GM19238 (cell line): Measurements from ENCODE around the gene CLSTN2.

Experiments used
- DNase-seq: peaks from one replicate; pipeline ENCODE4 v3.0.0; 2011; ENCODE audit warnings: low spot score; ENCODE audit not compliant: insufficient read length

The CLSTN2 gene

GRCh38 chr3:139941580-139941979, 6.6 kb downstream of the CLSTN2 start:
- no peak for DNase-seq

- no peak for DNase-seq
Measured at GRCh38 chr3:139944256-139944910, 9.4 kb downstream of the CLSTN2 start.

GRCh38 chr3:139945386-139945785, 10.4 kb downstream of the CLSTN2 start:
- DNase-seq, result no peak

DNA sequence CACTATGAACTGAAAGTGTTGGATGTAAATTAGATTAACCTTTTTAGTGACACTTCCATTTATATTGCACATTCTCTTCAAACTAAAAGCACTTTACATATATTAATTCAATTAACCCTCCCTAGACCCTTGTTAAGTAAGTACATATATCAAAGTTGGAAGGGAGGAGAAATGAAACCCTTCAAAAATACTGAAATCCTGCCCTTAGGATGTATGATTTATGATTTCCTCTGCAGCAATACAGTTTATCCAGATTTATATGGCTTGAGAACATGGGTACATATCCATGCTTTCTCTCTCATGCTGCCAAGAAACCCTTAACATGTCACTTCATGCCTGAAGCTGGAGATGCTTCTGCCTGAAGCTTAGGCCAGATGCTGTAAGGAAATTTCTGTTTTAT, 11.0 kb downstream of the CLSTN2 start:
- no peak for DNase-seq

DNA sequence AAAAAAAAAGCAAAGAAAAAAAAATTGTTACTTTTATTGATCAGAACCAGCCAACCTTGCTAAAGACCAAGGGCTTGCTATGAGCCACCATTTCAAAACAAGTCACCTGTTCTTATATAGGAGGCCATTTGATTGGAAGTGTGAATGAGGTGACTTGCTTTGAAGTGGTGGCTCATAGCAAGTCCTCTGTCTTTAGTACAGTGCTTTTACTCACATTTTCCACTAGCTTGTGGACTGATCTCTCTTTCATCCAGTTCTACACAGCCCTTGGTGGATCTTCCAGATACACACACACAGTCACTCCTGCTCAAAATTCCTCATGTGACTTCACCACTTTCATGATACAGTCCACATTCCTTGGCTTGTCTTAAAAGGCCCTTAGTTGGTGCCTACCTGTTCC, 13.5 kb downstream of the CLSTN2 start:
- no peak for DNase-seq

GRCh38 chr3:139948898-139949297, 13.9 kb downstream of the CLSTN2 start:
- DNase-seq, result no peak

DNA sequence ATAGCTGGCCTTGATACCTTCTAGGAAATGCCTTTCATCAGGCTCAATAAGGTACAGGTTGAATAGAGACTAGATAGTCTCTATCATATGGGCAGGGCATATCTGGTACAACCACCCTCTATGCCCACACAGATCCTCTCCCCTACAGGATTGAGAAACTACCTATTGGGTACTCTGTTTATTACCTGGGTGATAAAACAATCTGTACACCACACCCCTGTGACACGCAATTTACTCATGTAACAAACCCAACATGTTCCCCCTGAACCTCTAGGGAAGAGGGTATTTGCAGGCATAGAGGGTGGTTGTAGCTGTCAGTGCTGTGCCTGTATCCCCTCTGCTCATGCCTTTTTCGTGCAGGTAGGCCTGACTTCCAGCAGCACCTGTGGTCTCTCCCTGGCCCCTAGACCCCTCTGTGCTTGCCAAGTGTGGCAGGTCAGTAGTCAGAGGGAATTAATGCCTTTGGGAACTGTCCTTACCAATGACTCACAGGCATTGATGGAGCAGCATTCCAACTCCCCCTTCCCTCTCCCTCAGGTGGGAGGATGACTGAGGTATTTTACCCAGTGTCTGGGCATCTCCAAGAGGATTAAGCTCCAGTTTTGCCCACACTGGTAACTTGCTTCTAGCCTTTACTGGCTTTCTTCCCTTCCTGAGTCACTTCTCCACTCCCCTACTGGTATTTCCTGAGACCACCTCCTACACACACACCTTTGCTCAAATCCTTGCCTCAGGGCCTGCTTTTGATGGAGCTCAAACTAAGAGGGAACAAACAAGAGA, 18.3 kb downstream of the CLSTN2 start:
- no peak for DNase-seq

- no peak for DNase-seq
Measured at GRCh38 chr3:139954146-139954860, 19.3 kb downstream of the CLSTN2 start.

DNA sequence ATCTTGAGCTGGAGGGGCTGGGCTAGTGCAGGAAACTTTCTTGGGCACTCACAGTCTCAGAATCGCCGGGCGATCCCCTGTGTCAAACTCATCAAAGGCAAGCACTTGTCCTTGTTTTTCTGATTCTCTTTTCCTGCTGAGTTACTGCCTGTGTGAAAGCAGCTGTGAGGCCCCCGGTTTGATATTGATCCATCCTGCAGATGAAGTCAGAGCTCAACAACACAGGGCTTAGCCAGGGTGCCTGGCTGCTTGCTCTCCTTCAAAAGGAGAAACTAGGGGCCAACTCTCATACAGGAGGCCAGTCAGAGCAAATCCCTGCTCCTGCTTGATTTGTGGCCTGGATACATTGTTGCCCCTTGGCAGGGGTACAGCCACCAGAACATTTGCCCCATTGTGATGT, 22.9 kb downstream of the CLSTN2 start:
- no peak for DNase-seq

- no peak for DNase-seq
Measured at GRCh38 chr3:139969386-139969785, 34.4 kb downstream of the CLSTN2 start.

DNA sequence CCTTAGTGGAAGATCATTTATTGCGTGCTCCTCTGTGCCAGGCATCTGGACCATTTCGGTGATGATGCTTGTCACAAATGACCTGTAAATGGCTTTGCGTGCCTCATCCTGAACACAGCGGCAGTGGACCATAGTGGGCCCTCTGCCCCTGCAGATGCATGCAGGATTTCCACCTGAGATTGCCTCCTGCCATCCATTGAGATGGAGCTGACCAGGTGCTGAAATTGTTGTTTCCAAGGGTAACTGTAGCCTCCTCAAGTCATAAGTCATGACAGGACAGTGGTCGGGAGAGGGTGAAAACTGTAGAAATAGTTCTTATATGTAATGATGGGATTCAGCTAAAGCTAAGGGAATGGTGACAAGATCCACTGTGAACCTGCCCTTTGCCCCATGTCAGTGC, 35.5 kb downstream of the CLSTN2 start:
- DNase-seq, result no peak

DNA sequence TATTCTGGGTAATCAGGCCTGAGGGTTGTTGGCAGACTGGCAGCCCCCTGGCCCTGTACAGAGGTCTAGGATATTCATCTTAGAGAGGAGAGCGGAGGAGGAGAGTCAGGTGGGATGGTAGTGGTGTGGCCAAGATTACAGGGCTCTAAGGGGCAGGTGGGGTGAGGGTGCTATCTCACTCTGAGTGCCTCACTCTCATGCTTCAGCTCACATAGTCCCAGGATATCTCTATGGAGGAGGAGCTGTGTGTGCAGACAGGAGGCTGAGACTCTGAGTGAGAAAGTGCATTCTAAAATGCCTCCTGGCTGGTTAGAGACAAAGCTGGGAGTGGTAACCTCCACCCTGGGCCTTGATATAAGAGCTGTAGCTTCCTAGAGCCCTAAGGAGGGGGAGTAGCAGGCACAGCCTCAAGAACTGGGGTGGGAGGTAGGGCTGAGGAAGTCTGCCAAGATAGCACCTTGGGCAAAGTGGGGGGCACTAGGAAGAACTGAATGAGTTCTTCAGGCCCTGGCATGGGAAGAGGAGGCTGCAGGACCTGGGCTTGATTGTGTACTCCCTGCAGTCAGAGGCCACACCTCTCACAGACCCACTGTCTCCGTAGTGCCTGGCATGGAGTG, 39.9 kb downstream of the CLSTN2 start:
- no peak for DNase-seq

DNA sequence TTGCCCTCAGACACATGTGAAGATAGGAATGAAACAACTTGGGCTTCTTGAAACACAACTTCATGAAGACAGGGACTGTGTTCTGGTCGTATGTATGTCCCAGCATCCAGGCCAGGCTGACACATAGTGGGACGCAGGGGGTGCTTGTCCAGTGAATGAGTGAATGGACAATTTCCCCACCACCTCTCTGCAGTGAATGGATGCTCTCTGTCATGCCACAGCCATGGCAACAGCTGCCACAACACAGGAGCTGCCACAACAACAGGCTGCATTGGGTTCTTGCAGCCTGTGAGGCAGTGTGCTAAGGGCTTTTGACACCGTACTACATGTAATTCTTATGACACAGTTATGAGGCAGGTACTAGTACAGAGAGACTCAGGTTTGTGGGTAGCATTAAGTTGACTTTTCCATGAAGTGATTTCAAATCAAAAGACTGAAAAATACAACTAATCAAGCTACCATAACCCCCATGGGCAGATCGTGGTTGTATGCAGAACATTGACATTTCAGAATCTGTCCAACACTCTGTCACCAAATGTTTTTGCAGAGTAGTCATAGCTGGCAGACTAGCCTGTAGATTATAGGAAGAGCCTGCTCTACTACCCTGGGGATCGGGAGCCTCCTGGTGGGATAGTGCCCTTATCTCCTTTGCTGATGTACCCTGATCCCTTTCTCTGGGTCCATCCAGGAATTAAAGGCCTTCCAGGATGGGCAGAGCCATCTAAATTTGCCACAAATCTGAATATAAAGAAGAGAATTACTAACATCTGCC, 40.8 kb downstream of the CLSTN2 start:
- no peak for DNase-seq

DNA sequence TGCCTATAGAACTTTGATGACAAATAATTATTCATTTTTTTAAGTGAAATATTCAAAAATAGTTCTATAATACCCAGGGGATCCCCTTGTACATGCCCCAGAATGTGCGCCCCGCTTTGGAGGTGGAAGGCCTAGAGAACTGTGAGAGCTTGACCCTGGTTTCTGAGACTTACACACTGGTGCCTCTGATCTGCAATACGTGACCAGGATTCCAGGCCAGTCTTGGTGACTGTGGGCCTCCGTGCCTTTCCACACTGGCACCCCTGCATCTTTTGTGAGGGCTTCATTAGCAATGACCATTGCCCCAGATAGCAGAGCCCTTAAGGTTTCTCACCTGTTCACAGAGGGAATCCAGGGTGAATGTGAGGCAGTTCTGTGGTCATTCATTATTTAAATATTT, 44.0 kb downstream of the CLSTN2 start:
- DNase-seq, result no peak

GRCh38 chr3:139979991-139980390, 45.0 kb downstream of the CLSTN2 start:
- no peak for DNase-seq

GRCh38 chr3:139982404-139982803, 47.4 kb downstream of the CLSTN2 start:
- DNase-seq, result no peak

GRCh38 chr3:139985576-139985975, 50.6 kb downstream of the CLSTN2 start:
- no peak for DNase-seq

DNA sequence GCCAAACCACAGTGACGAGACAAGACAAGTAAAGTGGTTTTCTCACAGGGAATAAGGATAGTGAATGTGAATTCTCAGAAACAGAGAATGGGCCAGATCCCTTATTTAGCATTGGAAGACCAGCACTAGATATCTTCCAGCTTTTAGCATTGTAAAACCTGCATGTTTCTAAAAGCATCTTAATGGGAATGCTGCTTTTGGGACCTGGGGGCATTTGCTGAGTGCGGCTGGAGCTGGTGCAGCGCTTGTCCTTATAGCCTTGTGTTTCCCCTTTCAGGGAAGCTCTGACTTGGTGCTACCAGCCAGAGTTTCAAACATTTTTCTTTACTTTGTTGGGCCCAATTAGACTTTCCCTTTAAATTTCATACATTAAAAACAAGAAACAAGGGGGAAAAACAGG, 52.9 kb downstream of the CLSTN2 start:
- DNase-seq, result no peak

DNA sequence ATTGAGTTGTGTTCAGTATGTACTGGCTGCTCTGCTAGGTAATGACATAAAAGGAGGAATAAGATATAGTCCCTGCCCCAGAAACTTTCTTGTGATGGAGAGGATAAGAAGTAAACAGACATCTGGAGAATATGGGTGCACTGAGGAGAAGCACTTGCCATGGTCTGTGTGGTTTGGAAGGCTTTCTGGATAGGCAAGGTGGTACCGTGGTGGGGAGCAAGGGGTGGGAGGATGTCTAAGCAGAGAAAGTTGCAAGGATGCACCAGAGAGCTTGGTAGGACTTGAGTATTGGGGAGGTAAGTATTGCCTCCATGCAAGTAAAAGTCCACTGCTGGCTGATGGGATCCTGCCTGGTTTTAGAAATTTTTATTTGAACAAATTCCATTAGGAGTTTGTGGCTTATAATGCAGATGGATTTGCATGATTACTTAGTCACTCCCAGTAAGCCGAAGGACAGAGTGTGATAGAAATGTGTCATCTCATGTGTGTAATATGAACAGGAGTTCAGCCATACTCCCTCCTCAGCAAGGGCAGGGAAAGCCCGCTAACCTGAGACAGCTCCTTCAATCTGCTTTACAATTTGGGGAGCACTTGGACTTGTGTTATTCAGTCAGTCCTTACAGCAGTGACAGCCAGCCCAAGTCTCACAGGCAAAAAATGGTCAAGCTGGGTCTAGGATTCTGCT, 53.6 kb downstream of the CLSTN2 start:
- no peak for DNase-seq

DNA sequence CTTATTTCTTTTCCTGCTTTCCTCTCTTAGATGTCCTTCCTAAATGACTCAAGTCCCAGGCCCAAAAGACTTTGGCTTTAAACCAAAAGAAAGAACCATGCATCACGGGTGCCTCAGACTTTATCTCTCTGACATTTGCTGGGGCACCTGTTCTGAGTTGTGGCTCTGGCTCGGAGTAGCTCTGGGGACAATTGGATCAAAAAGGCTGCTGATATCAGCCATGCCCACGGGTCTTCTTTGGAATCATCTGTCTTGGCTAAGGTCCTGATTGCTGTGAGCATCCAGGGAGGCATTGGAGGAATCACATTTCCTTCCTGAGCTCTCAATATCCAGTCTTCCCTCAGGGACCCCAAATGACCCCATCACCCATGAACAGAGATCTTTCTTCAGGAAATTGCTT, 59.9 kb downstream of the CLSTN2 start:
- no peak for DNase-seq

DNA sequence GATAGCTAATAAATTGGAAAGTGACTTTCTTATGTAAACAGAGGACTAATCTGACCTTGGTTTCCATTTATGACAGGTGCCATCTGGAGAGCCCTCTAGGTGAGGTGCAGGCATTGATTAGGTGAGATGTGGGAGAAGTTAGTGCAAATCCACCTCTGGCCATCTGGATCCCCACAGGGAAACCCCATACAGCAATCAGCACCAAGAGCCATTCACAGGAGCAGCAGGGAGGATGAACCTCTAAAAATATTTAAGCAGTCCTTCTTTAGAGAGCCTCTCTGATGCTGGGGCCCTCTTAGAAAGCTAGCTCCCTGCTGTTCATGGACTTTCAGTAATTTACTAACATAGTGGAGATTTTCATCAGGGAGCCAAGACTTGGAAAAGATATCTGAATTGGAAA, 69.3 kb downstream of the CLSTN2 start:
- no peak for DNase-seq
